Calu3 (cell line): ENCODE data around the gene RAD23A. TPM values are rescaled to one million over a fixed set of nuclear protein-coding genes. Genes with fewer than 3 reads are reported as not detected.

Source experiments
- BruUV-seq: library from RNA; stranded (reverse); fragments of 400-500 nt; replicated peaks from 2 replicates; lab custom pipeline; 2021; lab: Mats Ljungman, UMichigan
- CTCF ChIA-PET: fragments of 300-600 bp; sonication (Branson Sonifier 250); formaldehyde crosslinking; loops from one replicate; lab custom pipeline; 2022; ENCODE audit warnings: antibody characterized with exemption; lab: Charles Lee
- DNase-seq: peaks from one replicate; pipeline ENCODE4 v3.0.0; 2022
- H3K27ac Mint-ChIP-seq: one replicate; pipeline ENCODE4 v1.8.0; 2022; ENCODE audit warnings: mixed read lengths; ENCODE audit not compliant: unreplicated experiment
- H3K27me3 Mint-ChIP-seq: one replicate; pipeline ENCODE4 v1.8.0; 2022; ENCODE audit warnings: mixed read lengths; ENCODE audit not compliant: unreplicated experiment
- H3K36me3 Mint-ChIP-seq: one replicate; pipeline ENCODE4 v1.8.0; 2022; ENCODE audit warnings: mild to moderate bottlenecking, moderate library complexity, mixed read lengths; ENCODE audit not compliant: insufficient read depth, unreplicated experiment
- H3K4me1 Mint-ChIP-seq: one replicate; pipeline ENCODE4 v1.8.0; 2022; ENCODE audit warnings: mild to moderate bottlenecking, low read depth, mixed read lengths; ENCODE audit not compliant: unreplicated experiment
- H3K4me3 Mint-ChIP-seq: one replicate; pipeline ENCODE4 v1.8.0; 2022; ENCODE audit warnings: mild to moderate bottlenecking, low read depth, moderate library complexity, mixed read lengths; ENCODE audit not compliant: unreplicated experiment
- H3K9me3 Mint-ChIP-seq: one replicate; pipeline ENCODE4 v1.8.0; 2022; ENCODE audit warnings: low read depth, mixed read lengths; ENCODE audit not compliant: unreplicated experiment
- intact Hi-C: fragments of 100-400 bp; cut with micrococcal nuclease; formaldehyde crosslinking; loops from one replicate; pipeline ENCODE4 v1.10.0; 2022; ENCODE audit not compliant: unreplicated experiment
- total RNA-seq: library from RNA; stranded (reverse); gene quantifications from 2 replicates; pipeline ENCODE4 v1.2.3, GENCODE V29; 2022
- TF ChIP-seq, protein P1 (sequence below): fragments of 200-600 bp; IDR thresholded peaks from one replicate; pipeline ENCODE4 v1.8.0; 2022; ENCODE audit warnings: antibody characterized with exemption; ENCODE audit not compliant: unreplicated experiment

RAD23A gene
- total RNA-seq, 1 experiment from 2014 or later: 110 TPM

DNA sequence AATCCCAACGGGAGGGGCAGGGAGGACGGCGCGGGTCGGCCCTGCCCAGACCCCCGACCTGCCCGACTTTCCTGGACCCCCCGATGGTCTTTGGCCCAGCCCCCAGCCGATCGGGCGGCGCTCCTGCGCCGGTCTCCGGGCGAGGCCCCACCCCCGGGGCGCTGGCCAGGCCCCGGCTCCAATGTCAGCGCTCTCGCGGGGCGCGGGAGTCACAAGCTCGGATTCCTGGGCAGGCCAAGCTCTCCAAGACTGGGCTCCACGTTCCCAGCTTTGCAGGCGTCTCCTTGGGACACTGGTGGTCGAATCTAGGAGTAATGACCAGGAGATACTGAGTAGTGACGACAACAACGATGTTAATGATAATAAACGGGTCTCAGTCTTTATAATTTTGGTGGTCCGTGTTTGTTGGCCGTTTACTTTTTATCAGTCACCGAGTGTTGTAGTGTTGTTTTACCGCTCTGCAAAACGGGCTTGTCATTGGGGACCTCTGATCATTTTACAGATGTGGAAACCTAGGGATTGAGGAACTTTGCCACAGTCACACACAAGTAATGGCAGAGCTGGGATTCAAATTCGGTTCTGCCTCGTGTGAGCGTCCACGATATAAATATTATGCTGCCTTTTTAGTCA is 545 bp downstream of the RAD23A start:
- peaks cover 9% of the 10 kb centered on the region for H3K4me1 Mint-ChIP-seq
- peaks cover 91% of the 10 kb centered on the region for H3K36me3 Mint-ChIP-seq
- intact Hi-C loops: no loop called here
- H3K9me3 Mint-ChIP-seq: no peaks in the 10 kb centered on the region
- no peaks in the 10 kb centered on the region for H3K27me3 Mint-ChIP-seq
- H3K27ac Mint-ChIP-seq: peak overlapping the region; percentile 96
- CTCF ChIA-PET: interaction anchor here (0.7 kb wide), 2 partner anchors 8 to 58 kb away, joined by 5 read pairs; no protein-coding TSS in a partner anchor
- peak; percentile 64 for DNase-seq
- peak overlapping the region; percentile 79 for H3K4me3 Mint-ChIP-seq
- TF ChIP-seq, protein P1, sequence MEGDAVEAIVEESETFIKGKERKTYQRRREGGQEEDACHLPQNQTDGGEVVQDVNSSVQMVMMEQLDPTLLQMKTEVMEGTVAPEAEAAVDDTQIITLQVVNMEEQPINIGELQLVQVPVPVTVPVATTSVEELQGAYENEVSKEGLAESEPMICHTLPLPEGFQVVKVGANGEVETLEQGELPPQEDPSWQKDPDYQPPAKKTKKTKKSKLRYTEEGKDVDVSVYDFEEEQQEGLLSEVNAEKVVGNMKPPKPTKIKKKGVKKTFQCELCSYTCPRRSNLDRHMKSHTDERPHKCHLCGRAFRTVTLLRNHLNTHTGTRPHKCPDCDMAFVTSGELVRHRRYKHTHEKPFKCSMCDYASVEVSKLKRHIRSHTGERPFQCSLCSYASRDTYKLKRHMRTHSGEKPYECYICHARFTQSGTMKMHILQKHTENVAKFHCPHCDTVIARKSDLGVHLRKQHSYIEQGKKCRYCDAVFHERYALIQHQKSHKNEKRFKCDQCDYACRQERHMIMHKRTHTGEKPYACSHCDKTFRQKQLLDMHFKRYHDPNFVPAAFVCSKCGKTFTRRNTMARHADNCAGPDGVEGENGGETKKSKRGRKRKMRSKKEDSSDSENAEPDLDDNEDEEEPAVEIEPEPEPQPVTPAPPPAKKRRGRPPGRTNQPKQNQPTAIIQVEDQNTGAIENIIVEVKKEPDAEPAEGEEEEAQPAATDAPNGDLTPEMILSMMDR: no peak
- BruUV-seq: no TSS peak

DNA sequence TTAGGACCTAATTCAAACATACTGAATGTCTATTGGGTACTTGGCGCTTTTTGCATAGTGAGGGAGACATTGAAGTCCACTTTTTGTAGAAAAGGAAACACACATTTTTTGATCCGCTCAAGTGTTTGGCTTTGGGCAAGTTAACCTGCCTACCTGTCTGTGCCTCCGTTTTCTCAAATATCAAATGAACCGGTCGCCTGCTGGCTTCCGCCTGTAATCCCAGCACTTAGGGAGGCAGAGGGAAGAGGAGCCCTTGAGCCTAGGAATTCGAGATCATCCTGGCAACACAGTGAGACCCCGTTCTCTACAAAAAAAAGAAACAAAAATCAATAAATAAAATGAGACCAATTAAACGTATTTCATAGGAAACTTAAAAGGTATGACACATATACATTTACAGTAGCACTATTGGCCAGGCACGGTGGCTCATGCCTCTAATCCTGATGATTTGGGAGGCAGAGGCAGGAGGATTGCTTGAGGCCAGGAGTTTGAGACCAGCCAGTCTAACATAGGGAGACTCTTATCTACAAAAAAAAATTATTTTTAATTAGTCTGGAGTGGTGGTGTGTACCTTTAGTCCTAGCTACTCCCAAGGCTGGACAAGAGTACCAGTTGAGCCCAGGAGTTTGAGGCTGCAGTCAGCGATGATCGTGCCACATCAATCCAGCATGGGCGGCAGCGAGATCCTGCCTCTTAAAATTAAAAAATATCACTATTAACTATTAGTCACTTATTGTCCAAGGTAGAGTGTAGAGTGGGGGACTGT is 1.3 kb downstream of the RAD23A start:
- TF ChIP-seq, protein P1: no peak
- Mint-ChIP-seq H3K27me3 (no peaks in the 10 kb centered on the region), H3K9me3 (no peaks in the 10 kb centered on the region), H3K4me3 (peak overlapping the region; percentile 79), H3K4me1 (peaks cover 9% of the 10 kb centered on the region), H3K36me3 (peaks cover 91% of the 10 kb centered on the region), H3K27ac (peak overlapping the region; percentile 47)
- no peak for DNase-seq
- CTCF ChIA-PET: interaction anchor here (0.7 kb wide), 2 partner anchors 9 to 57 kb away, joined by 5 read pairs; no protein-coding TSS in a partner anchor
- TSS peak; percentile 25 for BruUV-seq
- intact Hi-C loops: no loop called here

DNA sequence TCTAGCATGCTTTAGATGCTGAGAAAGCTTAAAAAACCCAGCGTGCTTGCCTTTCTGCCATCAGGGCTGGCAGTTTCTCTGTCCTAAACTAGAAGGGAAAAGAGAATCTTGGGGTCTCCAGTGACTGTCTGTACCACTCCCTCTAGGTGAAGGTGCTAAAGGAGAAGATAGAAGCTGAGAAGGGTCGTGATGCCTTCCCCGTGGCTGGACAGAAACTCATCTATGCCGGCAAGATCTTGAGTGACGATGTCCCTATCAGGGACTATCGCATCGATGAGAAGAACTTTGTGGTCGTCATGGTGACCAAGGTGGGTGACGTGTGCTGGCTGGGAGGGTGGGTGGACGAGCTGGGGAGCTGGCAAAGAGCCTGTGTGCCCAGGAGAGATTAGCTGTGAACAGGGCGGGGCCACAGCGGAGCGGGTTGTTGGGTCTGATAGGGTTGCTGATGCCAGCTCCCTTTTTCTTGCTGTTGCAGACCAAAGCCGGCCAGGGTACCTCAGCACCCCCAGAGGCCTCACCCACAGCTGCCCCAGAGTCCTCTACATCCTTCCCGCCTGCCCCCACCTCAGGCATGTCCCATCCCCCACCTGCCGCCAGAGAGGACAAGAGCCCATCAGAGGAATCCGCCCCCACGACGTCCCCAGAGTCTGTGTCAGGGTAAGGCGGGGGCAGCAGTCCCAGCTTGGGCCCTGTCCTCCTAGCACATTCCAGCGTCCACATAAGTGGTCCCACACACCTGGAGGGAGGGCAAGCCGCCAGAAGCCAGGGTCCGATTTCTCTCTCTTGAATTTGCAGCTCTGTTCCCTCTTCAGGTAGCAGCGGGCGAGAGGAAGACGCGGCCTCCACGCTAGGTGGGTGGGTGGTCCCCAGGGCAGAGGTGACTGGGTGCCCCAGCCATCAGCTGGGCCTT is 2.3 kb downstream of the RAD23A start:
- H3K9me3 Mint-ChIP-seq: no peaks in the 10 kb centered on the region
- no peaks in the 10 kb centered on the region for H3K27me3 Mint-ChIP-seq
- peaks cover 90% of the 10 kb centered on the region for H3K36me3 Mint-ChIP-seq
- H3K4me1 Mint-ChIP-seq: peaks cover 9% of the 10 kb centered on the region
- H3K27ac Mint-ChIP-seq: no peak overlapping the region
- CTCF ChIA-PET: no interaction called here
- DNase-seq: no peak
- H3K4me3 Mint-ChIP-seq: no peak overlapping the region
- intact Hi-C loops: no loop called here
- TF ChIP-seq, protein P1: no peak
- BruUV-seq: no TSS peak

DNA sequence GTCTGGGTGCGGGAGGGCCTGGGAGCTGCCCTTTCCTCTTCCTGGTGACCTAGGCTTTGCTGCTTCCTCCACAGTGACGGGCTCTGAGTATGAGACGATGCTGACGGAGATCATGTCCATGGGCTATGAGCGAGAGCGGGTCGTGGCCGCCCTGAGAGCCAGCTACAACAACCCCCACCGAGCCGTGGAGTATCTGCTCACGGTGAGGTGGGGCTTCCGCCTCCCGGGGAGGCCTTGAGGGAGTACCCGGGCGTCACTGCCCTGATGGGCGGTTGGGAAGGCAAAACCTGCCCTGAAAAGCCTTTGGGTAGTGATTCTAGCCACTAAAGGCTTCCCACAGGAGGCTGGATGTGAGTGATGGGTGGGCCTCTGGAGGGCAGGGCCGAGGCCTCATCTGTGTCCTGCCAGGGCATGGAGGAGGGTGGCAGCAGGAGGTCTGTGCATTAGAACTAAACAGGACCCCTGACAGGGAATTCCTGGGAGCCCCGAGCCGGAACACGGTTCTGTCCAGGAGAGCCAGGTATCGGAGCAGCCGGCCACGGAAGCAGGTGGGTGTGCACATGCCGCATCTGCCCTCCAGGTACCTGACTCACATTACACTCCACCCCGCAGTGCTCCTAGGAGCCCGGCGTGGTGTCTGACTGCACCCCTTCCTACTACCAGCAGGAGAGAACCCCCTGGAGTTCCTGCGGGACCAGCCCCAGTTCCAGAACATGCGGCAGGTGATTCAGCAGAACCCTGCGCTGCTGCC is 3.1 kb downstream of the RAD23A start:
- peaks cover 87% of the 10 kb centered on the region for H3K36me3 Mint-ChIP-seq
- intact Hi-C loops: no loop called here
- BruUV-seq: no TSS peak
- no peak for DNase-seq
- peaks cover 3% of the 10 kb centered on the region for H3K4me1 Mint-ChIP-seq
- H3K27ac Mint-ChIP-seq: no peak overlapping the region
- H3K27me3 Mint-ChIP-seq: no peaks in the 10 kb centered on the region
- no peak overlapping the region for H3K4me3 Mint-ChIP-seq
- CTCF ChIA-PET: no interaction called here
- no peaks in the 10 kb centered on the region for H3K9me3 Mint-ChIP-seq
- TF ChIP-seq, protein P1: no peak
